Small intestine (tissue), 7 donors: Measurements from ENCODE around the gene ABCF3. TPM values are rescaled to one million over a fixed set of nuclear protein-coding genes. Genes with fewer than 3 reads are reported as not detected.

Experiments
- DNase-seq, 2 donors: peaks; one replicate each; pipeline versions ENCODE4 v3.0.0 to v3.0.0-alpha.2; 2013
- FAIRE-seq: peaks from 2 replicates; lab custom pipeline; 2012; peaks lifted over from hg19 to GRCh38; lab: Jason Lieb, UNC
- H3K27ac ChIP-seq, 3 donors: one replicate each; pipeline ENCODE4 v1.5.1; 2013; ENCODE audit warnings: low read length in 2 of 3, mild to moderate bottlenecking in 2 of 3, control low read depth in 1 of 3, inconsistent platforms in 1 of 3, low read depth in 1 of 3, moderate library complexity in 1 of 3
- H3K27me3 ChIP-seq, 3 donors: one replicate each; pipeline ENCODE4 v1.6.1; 2013; ENCODE audit warnings: low read length in 3 of 3, inconsistent platforms in 1 of 3; ENCODE audit not compliant: control insufficient read depth in 3 of 3, insufficient read depth in 3 of 3
- H3K36me3 ChIP-seq, 3 donors: one replicate each; pipeline ENCODE4 v1.6.1; 2013; ENCODE audit warnings: low read length in 3 of 3, inconsistent platforms in 1 of 3, low read depth in 1 of 3, mild to moderate bottlenecking in 1 of 3, moderate library complexity in 1 of 3; ENCODE audit not compliant: control insufficient read depth in 3 of 3, insufficient read depth in 2 of 3
- H3K4me1 ChIP-seq, 3 donors: one replicate each; pipeline ENCODE4 v1.6.1; 2013; ENCODE audit warnings: low read length in 2 of 3, inconsistent platforms in 1 of 3, low read depth in 1 of 3, mild to moderate bottlenecking in 1 of 3, moderate library complexity in 1 of 3; ENCODE audit not compliant: control insufficient read depth in 3 of 3, insufficient read depth in 2 of 3
- H3K4me3 ChIP-seq, 3 donors: one replicate each; pipeline ENCODE4 v1.5.1; 2013; ENCODE audit warnings: low read length in 3 of 3, control low read depth in 1 of 3, inconsistent platforms in 1 of 3, low read depth in 1 of 3, mild to moderate bottlenecking in 1 of 3, moderate library complexity in 1 of 3
- H3K9me3 ChIP-seq, 2 donors: one replicate each; pipeline ENCODE4 v1.6.1; 2013; ENCODE audit warnings: low read depth in 1 of 2, low read length in 1 of 2; ENCODE audit not compliant: control insufficient read depth in 2 of 2, insufficient read depth in 1 of 2
- WGBS, 3 donors: extraction: QIAGEN DNeasy Blood & Tissue Kit; methylation state at CpG; one replicate each; pipeline ENCODE4 v1.1.7; 2013; 5-methylcytosine and 5-hydroxymethylcytosine counted together
- polyA plus RNA-seq, 4 donors: library from polyadenylated mRNA; stranded (reverse) in 3 of 4; unstranded in 1 of 4; fragments of 200-250 nt in 3 of 4; fragments of 120-200 nt in 1 of 4; gene quantifications; one replicate each; pipeline versions ENCODE4 v1.2.1 to v1.2.3, GENCODE V29; 2013
- donor health status: healthy with polysubstance abuse.
- donor health status: control.
- donor health status: control.
- donor health status: Bipolar disorder and iron deficiency.
- donor health status: healthy.

Gene ABCF3
- polyA plus RNA-seq, 4 donors = 43.7 to 93.5 (median 65.4) TPM

DNA sequence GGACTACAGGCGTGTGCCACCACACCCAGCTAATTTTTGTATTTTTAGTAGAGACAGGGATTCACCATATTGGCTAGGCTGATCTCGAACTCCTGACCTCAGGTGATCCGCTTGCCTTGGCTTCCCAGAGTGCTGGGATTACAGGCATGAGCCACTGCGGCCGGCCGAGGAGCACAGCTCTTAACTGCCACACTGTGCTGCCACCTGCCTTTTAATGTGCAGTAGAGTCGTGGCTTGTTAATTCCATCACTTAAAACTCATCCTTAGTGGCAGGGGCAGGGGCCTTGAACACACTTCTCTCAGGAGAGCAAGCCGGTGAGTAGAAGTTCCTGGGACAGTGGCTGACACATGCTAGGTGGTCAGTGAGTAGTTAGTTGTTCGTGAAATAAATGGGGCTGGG is 12.5 kb downstream of the ABCF3 start:
- no peak for FAIRE-seq

DNA sequence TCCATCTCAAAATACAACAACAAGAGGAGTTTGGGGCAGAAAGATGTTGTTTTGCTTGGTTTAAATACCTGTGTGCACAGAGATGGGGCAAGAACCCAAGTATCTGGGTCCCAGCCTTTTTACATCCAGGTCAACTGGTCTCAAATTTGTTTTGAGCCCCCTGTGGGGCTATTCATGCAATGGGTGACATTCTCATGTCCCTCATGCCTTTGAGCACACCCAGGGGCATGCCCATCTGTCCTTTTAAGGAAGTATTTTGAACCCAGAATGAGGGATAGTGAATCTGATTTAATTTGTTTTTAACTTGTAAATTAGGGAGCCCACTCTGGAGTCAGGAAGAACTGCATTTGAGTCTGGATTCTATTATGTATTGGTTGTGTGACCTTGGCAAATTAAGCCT is 14.8 kb downstream of the ABCF3 start:
- peaks cover 0 to 9% (median 0%) of the 10 kb centered on the region in 3 donors for H3K36me3 ChIP-seq
- H3K4me1 ChIP-seq = no peaks in the 10 kb centered on the region
- no peak overlapping the region for H3K27ac ChIP-seq
- H3K4me3 ChIP-seq = no peak overlapping the region
- DNase-seq (no peak), FAIRE-seq (no peak)
- H3K9me3 ChIP-seq = no peaks in the 10 kb centered on the region
- no peaks in the 10 kb centered on the region for H3K27me3 ChIP-seq

More for the DNA sequence above, 12.5 kb downstream of the ABCF3 start:
- Histone ChIP-seq H3K36me3 (peaks cover 0 to 27% (median 3%) of the 10 kb centered on the region in 3 donors), H3K4me1 (no peaks in the 10 kb centered on the region), H3K9me3 (no peaks in the 10 kb centered on the region), H3K27me3 (no peaks in the 10 kb centered on the region), H3K27ac (no peak overlapping the region), H3K4me3 (no peak overlapping the region)
- DNase-seq = no peak
- 78 to 83% (median 83%) methylated on average over 9 of the region's 9 CpGs for WGBS, 3 donors

DNA sequence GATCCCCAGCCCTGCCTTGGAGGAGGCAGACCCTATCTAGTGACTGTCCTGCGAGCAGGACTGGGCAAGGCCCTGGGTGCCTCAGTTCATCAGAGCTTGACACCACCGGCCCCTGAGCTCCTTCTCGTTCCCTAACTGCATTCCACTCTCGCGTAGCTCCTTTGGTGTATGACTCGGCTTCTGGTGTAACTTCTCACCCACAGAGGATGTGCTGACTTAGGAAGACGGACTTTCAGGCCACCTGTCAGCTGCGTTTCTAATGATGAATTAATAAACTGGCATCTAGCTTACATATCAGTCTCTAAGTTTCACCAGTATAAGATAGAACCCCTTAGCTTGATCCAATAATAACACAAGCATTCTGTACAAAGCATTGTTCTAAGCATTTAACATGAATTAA is 17.5 kb downstream of the ABCF3 start:
- Histone ChIP-seq H3K9me3 (no peaks in the 10 kb centered on the region), H3K27me3 (peaks cover 0 to 8% (median 0%) of the 10 kb centered on the region in 3 donors), H3K4me3 (no peak overlapping the region), H3K27ac (no peak overlapping the region), H3K4me1 (no peaks in the 10 kb centered on the region), H3K36me3 (no peaks in the 10 kb centered on the region)
- no peak for DNase-seq
- FAIRE-seq = no peak
- 81 to 86% (median 86%) methylated on average over 8 of the region's 8 CpGs for WGBS, 3 donors

GRCh38 chr3:184209146-184209923 is 23.3 kb downstream of the ABCF3 start:
- peaks cover 0 to 8% (median 0%) of the 10 kb centered on the region in 3 donors for H3K27me3 ChIP-seq
- 53 to 69% (median 55%) methylated on average over 11 of the region's 11 CpGs for WGBS, 3 donors
- H3K36me3 ChIP-seq = no peaks in the 10 kb centered on the region
- FAIRE-seq (no peak), DNase-seq (no peak)
- no peaks in the 10 kb centered on the region for H3K9me3 ChIP-seq
- H3K27ac ChIP-seq = no peak overlapping the region
- no peak overlapping the region for H3K4me3 ChIP-seq
- no peaks in the 10 kb centered on the region for H3K4me1 ChIP-seq

DNA sequence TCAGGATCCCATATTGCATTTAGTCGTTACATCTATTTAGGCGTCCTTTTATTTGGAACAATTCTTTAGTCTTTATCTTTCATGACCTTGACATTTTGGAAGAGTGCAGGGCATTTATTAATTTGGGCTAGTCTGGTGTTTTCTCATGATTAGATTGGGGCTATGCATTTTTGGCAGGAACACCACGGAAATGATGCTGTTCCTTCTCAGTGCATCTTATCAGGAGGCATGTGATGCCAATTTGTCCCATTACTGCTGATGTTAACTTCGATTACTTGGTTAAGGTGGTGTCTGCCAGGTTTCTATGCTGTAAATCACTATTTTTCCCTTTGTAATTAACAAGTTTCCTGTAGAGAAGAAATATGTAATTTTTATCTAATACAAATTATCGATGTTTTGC is 25.3 kb downstream of the ABCF3 start:
- no peak overlapping the region for H3K27ac ChIP-seq
- DNase-seq = no peak
- H3K4me3 ChIP-seq = no peak overlapping the region
- H3K27me3 ChIP-seq = peaks cover 0 to 8% (median 0%) of the 10 kb centered on the region in 3 donors
- no peaks in the 10 kb centered on the region for H3K4me1 ChIP-seq
- no peaks in the 10 kb centered on the region for H3K36me3 ChIP-seq
- H3K9me3 ChIP-seq = no peaks in the 10 kb centered on the region
- whole genome bisulfite sequencing, 3 donors = 64 to 81% (median 66%) methylated on average over 5 of the region's 5 CpGs
- FAIRE-seq = no peak

- Histone ChIP-seq H3K27me3 (peaks cover 0 to 5% (median 0%) of the 10 kb centered on the region in 3 donors), H3K36me3 (no peaks in the 10 kb centered on the region), H3K27ac (no peak overlapping the region), H3K4me1 (no peaks in the 10 kb centered on the region), H3K4me3 (no peak overlapping the region), H3K9me3 (no peaks in the 10 kb centered on the region)
- 73 to 79% (median 76%) methylated on average over 5 of the region's 5 CpGs for WGBS, 3 donors
- FAIRE-seq (no peak), DNase-seq (no peak)
Observed at GRCh38 chr3:184211718-184212117, 25.7 kb downstream of the ABCF3 start.

DNA sequence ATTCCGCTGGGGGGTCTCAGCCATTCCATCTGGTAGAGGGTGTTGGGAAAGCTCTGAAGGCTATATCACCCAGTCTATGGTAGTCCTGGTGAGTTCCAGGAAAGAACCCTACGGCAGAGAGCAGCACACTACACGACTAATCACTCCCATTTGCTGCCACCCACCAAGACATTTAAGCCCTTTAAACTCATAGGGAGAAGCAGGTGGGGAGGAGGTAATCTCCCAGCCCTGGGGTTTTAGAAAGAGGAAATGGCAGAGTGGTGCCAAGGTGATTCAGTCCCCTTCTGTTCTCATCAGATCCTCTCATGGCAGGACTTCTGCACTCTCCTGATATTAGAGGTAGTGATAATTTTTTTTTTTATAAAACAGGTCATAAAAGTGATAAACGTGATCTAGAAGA is 32.8 kb downstream of the ABCF3 start:
- no peak for FAIRE-seq
- no peaks in the 10 kb centered on the region for H3K36me3 ChIP-seq
- H3K9me3 ChIP-seq = no peaks in the 10 kb centered on the region
- no peak for DNase-seq
- no peaks in the 10 kb centered on the region for H3K4me1 ChIP-seq
- H3K4me3 ChIP-seq = no peak overlapping the region
- H3K27ac ChIP-seq = no peak overlapping the region
- 46 to 56% (median 48%) methylated on average over 4 of the region's 4 CpGs for WGBS, 3 donors
- H3K27me3 ChIP-seq = peaks cover 0 to 3% (median 0%) of the 10 kb centered on the region in 3 donors

DNA sequence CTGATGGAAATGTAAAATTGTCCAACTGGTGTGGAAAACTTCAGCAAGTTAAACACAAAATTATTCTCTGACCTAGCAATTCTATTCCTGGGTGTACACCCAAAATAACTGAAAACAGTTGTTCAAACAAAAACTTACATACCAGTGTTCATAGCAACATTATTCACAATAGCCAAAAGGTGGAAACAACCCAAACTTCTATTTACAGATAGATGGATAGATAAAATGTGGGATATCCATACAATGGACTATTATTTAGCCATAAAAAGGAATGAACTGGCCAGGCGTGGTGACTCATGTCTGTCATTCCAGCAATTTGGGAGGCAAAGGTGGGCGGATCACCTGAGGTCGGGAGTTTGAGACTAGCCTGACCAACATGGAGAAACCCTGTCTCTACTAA is 36.5 kb downstream of the ABCF3 start:
- no peak overlapping the region for H3K4me3 ChIP-seq
- 54 to 75% (median 62%) methylated on average over 3 of the region's 3 CpGs for WGBS, 3 donors
- peaks cover 0 to 13% (median 0%) of the 10 kb centered on the region in 3 donors for H3K27me3 ChIP-seq
- H3K9me3 ChIP-seq = no peaks in the 10 kb centered on the region
- DNase-seq (no peak), FAIRE-seq (no peak)
- H3K27ac ChIP-seq = no peak overlapping the region
- H3K36me3 ChIP-seq = no peaks in the 10 kb centered on the region
- H3K4me1 ChIP-seq = no peaks in the 10 kb centered on the region
